COLO668 (cell line): ENCODE measurements around the gene CLASRP.

Experiments used
- DNase-seq: peaks from one replicate; lab custom pipeline; 2025; ENCODE audit not compliant: unreplicated experiment; lab: John Stamatoyannopoulos, UW

Gene CLASRP

GRCh38 chr19:45058622-45059159 is 19.8 kb downstream of the CLASRP start:
- DNase-seq = no peak

- DNase-seq = peak; percentile 82
Measured at GRCh38 chr19:45059258-45059965, 20.6 kb downstream of the CLASRP start.

GRCh38 chr19:45061965-45062364 is 23.1 kb downstream of the CLASRP start:
- DNase-seq = no peak

GRCh38 chr19:45063851-45064801 is 25.3 kb downstream of the CLASRP start:
- no peak for DNase-seq

DNA sequence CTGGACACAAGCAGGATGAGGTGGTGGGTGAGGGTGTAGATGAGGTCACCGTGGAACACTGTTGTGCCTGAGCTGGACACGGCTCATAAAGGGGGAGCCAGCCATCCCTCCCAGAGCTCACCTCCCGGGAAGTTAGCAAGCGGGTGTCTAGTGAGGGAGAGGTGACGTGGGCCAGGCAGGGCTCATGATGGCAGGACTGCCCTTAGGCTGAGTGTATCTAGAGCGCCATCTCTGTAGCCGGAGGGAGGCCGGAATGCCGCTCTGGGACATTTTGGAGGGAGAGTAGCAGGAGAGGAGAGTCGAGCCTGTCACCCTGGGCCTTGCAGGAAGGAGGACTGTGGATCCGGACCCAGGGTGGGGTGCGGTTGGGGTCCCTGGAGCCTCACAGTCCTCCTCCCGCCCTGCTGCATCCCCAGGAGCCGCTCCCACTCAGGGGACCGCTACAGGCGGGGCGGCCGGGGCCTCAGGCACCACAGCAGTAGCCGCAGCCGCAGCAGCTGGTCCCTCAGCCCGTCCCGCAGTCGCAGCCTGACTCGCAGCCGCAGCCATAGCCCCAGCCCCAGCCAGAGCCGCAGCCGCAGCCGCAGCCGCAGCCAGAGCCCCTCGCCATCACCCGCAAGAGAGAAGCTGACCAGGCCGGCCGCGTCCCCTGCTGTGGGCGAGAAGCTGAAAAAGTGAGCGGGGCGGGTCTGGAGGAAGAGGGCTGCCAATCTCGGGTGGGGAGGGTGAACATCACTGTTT is 28.2 kb downstream of the CLASRP start:
- DNase-seq = no peak

- DNase-seq = no peak
Measured at GRCh38 chr19:45068041-45068440, 29.2 kb downstream of the CLASRP start.

- no peak for DNase-seq
Measured at GRCh38 chr19:45069056-45069455, 30.2 kb downstream of the CLASRP start.

DNA sequence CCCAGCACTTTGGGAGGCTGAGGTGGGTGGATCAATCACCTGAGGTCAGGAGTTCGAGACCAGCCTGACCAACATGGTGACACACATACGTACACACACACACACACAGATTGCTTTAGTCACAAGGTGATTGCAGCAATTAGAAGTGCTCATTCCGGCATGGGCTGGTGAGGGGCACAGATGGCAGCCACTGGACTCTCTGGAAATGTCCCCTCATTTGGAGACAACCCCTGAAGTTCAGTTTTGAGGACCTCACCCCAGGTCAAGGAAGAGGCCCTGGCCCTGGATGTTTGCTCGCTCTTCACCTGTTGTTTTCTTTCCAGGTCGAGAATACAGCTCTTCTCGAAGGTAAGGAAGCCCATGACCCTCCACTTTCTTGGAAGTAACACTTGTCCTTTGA is 31.4 kb downstream of the CLASRP start:
- DNase-seq = no peak

GRCh38 chr19:45070861-45071544 is 32.2 kb downstream of the CLASRP start:
- no peak for DNase-seq

GRCh38 chr19:45071545-45071938 is 32.7 kb downstream of the CLASRP start:
- no peak for DNase-seq

- no peak for DNase-seq
Measured at GRCh38 chr19:45071969-45072790, 33.3 kb downstream of the CLASRP start.

DNA sequence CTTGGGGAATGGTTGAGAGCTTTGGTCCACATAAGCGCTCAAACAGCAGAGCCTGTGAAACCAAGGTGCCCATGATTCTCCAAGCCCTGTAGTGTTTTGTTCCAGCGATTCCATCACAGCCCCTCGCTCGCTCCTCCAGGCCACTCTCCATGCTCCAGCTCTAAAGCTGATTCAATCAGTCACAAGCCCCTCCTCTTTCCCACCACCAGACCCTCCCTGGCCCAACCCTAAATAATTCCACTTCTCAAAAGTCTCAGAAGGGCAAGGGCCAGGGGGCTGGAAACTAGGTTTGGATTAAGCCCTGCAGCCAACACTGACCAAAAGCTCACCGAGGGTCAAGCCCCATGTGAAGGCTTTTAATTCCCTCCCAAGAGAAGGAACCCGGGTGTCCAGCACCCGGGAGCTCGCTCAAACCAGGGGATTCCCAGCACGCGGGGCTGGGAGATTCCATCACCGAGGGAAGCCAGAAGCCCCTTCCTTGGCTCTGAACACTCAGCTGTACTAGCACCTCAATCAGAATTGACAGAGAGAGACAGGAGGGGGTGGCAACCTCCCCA is 36.0 kb downstream of the CLASRP start:
- DNase-seq = no peak

DNA sequence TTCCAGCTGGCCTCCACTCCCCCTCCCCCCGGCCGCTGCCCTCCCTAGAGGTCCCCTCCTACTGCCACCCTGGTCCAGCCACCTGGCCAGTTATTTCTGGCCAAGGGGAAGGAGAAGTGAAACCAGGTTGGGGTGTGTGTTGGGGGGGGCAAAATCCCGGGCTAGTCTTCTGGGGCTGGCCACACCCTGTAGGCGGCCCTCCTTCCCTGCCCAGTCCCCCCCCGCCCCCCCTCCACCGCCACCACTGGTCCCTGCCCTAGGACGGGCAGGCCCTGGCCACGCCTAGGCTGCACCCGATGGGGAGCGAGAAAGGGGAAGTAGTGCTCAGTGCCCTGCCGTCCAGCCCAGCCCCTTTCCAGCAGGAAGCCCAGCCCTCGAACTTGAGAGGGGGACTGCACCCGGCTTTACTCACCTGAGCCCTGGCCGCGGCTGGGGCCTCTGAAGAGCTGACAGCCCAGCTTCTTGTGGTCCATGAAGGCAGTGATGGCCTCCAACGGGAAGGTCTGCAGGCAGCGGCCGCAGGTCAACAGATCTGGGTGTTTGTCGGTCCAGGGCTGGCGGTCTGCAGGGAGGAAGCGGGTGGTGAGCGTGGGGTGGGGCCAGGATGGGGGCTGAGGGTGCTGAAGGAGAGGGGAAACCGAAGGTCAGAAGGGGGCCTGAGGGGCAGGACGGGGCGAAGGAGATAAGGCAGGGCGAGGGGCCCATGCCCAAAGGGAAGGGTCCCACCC is 36.6 kb downstream of the CLASRP start:
- DNase-seq = peak; percentile 74

DNA sequence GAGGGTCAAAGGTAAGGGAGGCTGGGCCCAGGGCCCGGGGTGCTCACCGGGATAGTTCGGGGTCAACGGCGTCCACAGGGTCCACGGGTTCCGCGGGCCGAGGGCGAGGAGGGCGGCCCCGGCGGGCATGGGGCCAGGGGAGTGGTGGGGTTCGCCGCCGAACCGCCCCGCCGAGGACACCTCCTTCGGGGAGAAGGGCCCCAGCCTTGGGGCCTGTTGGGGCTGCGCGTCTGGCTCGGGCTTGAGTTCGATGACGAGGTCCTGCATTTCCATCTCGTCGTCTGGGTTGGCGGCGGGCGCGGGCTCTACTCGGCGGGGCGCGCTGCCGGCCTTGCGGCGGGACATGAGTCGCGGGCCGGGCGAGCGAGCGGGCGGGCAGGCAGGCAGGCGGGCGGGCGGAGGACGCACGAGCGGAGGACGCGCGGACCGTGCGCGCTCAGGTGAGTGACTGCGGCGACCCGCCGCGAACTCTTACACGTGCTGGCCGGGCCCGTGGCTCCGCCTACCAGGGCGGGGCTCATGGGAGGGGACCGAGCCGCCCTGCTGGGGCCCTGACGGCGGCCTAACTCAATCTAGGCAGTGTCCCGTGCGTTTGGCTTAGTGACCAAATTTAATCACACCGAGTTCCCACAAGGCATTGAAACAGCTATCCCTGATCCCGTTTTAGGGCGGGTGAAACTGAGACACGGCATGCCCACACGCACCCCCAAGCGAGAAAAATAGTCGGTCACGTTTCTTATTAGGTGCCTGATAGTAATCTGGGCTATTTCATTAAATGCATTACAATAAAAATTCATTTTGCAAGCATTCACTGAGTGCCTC is 37.4 kb downstream of the CLASRP start, which contains the start of gene ZNF296:
TSS of gene ZNF296 (minus strand) at position 450 of the 822 bp plus-strand sequence. CDS start at position 345, 105 bp downstream.
- DNase-seq = peak; percentile 92

DNA sequence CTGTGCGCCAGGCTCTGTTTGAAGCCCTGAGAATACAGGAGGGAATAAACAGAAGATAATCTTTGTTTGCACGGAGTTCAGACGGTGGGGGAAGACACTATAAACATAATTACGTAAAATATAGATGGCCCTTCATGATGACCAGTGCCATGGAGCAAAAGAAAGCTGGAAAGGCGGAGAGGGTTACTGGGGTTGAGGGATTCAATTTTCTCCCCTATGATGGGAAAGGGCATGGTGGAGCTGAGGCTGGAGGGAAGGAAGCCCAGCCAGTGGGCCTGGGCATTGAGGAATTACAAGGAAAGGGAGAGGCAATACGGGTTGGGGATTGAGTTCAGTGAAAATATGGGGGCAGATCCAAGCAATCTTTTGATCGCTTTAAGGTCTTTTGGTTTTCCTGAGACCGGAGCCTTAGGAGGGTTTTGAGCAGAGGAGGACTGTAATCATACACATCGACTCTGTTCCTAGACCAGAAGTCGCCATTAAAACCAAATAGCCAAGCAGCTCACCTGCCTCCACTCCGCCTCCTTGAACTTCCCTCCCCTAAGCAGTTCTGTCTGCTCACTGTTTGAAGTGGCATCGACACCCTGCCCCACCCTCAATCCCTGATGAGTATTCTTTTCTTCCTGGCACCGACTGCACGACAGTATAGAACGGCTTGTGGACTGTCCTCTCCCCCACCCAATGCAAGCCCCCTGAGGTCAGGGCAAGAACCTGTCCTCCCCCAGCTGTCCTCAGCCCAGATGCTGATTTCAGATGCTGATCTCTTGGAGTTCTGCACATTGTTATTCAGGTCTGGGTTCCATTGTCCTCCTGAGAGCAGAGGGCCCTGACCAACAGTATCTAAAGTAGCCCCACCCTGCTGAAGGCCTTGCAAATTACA is 38.2 kb downstream of the CLASRP start:
- DNase-seq = no peak

DNA sequence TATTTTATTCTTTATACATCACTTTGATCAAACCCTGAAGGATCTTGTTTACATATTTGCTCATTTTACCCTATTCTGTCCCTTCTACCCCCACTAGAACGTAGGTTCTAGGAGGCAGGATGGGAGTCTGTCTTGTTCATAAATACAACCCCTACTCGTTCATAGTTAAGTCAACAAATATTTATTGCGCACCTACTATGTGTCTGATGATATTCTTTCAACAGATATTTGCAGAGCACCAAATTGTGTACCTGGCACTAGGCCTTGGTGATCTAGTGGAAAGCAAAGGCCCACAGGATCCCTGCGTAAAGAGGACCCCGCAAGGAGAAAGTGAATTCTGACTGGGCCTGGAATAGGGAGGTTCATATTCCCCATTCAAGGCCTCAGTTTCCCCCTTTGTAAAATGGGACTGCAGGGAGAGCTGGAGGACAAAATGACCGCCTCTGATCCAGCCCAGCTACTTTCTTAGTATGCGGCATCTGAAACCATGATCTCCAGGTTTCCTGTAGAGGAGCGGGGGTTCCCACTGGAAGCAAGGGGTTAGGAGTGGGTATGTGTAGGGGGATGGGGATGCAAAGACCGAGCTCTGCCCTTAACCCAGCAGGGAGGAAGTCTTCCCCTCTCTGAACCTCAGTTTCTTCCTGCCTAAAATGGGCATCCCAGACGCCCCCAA is 39.7 kb downstream of the CLASRP start:
- DNase-seq = no peak
